IPS-20b (cell line): ENCODE measurements around the gene CMTR2.
"Not testable (repeated sequence)": the region's sequence is repeated elsewhere in the genome, so short reads cannot be mapped to it uniquely, and the experiment has no call there.

ENCODE experiments used
- H3K27ac ChIP-seq: one replicate; pipeline ENCODE4 v1.5.1; 2013; ENCODE audit warnings: low read length
- H3K27me3 ChIP-seq: 2 replicates; pipeline ENCODE4 v1.6.1; 2013; ENCODE audit warnings: mild to moderate bottlenecking, low read length, inconsistent platforms; ENCODE audit not compliant: insufficient read depth
- H3K36me3 ChIP-seq: 2 replicates; pipeline ENCODE4 v1.6.1; 2013; ENCODE audit warnings: low read depth, mild to moderate bottlenecking, inconsistent platforms, low read length, moderate library complexity; ENCODE audit not compliant: insufficient read depth
- H3K4me1 ChIP-seq: 2 replicates; pipeline ENCODE4 v1.6.1; 2013; ENCODE audit warnings: mild to moderate bottlenecking, control low read depth, inconsistent platforms, low read length, moderate library complexity; ENCODE audit not compliant: insufficient read depth
- H3K4me3 ChIP-seq: 2 replicates; pipeline ENCODE4 v1.5.1; 2013; ENCODE audit warnings: mild to moderate bottlenecking, low read length, inconsistent platforms
- H3K9ac ChIP-seq: 2 replicates; pipeline ENCODE4 v1.6.1; 2013; ENCODE audit warnings: low read depth, mild to moderate bottlenecking, inconsistent platforms, low read length, moderate library complexity
- H3K9me3 ChIP-seq: 2 replicates; pipeline ENCODE4 v1.6.1; 2013; ENCODE audit warnings: mild to moderate bottlenecking, low read depth, low read length, inconsistent platforms; ENCODE audit not compliant: insufficient read depth

The CMTR2 gene

DNA sequence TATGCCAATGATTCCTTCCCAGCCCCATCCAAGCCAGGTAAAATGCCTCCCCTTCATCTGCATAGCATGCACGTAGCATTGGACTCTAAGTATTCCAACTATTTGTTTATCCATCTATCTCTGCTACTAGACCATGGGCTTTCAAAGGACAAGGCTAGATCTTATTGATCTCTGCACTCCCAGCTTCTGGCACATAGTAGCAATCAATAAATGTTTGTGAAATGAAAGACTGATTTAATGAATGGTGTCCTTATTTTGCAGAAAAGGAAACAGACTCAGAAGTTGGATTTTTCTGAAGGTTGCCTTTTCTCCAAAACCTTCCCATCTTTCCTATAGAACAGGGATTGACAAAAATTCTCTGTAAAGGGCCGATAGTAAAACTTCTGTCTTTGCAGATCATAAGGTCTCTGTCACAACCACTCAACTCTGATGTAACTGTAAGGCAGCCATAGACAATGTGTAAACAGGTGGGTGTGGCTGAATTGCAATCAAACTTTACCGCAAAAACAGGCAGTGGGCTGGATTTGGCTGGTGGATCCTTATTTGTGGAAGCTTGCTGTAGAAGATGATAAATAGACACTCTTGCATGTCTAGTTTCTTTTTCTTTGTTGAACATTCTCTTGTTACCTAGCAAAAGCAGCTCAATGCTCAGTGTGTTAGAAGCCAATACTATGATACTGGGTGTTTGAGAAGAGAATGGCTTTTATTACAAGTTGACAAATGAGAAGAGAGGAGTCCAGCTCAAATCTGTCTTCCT is 7.6 kb upstream of the CMTR2 start:
- Histone ChIP-seq H3K9ac (no peak overlapping the region), H3K27ac (no peak overlapping the region), H3K4me3 (no peak overlapping the region), H3K9me3 (no peaks in the 10 kb centered on the region), H3K4me1 (no peaks in the 10 kb centered on the region), H3K27me3 (no peaks in the 10 kb centered on the region), H3K36me3 (no peaks in the 10 kb centered on the region)

DNA sequence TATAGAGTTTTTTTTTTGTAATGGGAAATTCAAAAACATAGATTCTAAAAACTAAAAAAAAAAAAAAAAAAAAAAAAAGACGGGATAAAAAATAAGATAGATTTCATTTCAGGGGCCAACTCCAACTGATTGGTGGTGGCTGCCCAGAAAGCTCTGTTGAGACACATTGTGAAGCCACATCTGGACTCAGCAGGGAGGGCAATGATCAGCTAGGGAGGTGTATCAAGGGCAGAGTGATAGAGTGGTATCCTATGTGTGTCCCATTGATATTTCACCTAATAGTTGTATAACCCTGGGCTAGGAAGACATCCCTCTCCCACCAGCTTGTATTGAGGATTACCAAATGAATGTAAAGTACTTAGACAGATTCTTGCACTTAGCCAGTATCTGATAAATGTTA is 6.7 kb upstream of the CMTR2 start:
- H3K27me3 ChIP-seq = no peaks in the 10 kb centered on the region
- H3K27ac ChIP-seq = no peak overlapping the region
- no peak overlapping the region for H3K9ac ChIP-seq
- no peak overlapping the region for H3K4me3 ChIP-seq
- no peaks in the 10 kb centered on the region for H3K36me3 ChIP-seq
- H3K4me1 ChIP-seq = no peaks in the 10 kb centered on the region
- H3K9me3 ChIP-seq = no peaks in the 10 kb centered on the region

- H3K4me3 ChIP-seq = no peak overlapping the region
- H3K27me3 ChIP-seq = no peaks in the 10 kb centered on the region
- H3K9ac ChIP-seq = no peak overlapping the region
- no peaks in the 10 kb centered on the region for H3K9me3 ChIP-seq
- H3K36me3 ChIP-seq = no peaks in the 10 kb centered on the region
- H3K4me1 ChIP-seq = no peaks in the 10 kb centered on the region
- H3K27ac ChIP-seq = no peak overlapping the region
Observed at GRCh38 chr16:71293919-71294318, 4.7 kb upstream of the CMTR2 start.

GRCh38 chr16:71292095-71292494 is 2.9 kb upstream of the CMTR2 start:
- H3K4me3 ChIP-seq, H3K36me3 ChIP-seq, H3K4me1 ChIP-seq, H3K9me3 ChIP-seq, H3K9ac ChIP-seq, H3K27me3 ChIP-seq, H3K27ac ChIP-seq: not testable (repeated sequence)

DNA sequence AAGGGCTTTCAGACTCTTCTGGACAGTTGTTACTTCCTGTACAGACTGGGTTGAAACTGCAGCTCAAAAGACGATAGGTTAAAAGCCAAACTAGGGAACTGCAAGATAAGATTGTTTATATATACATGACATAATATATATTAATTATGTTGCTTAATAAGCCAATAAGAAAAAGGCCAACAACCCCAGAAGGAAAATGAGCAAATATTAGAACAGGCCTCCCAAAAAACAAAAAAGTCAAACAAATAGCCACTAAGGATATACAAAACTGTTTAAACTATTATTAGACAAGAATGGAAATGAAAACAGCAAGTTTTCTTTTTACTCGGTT is 495 bp upstream of the CMTR2 start:
- no peaks in the 10 kb centered on the region for H3K27me3 ChIP-seq
- H3K27ac ChIP-seq = no peak overlapping the region
- peaks cover 23% of the 10 kb centered on the region for H3K36me3 ChIP-seq
- peak overlapping the region; percentile 10; the same call in 1 of the 2 replicates for H3K9ac ChIP-seq
- H3K4me3 ChIP-seq = peak overlapping the region; percentile 51
- peaks cover 2% of the 10 kb centered on the region; the same call in 1 of the 2 replicates for H3K4me1 ChIP-seq
- H3K9me3 ChIP-seq = no peaks in the 10 kb centered on the region

DNA sequence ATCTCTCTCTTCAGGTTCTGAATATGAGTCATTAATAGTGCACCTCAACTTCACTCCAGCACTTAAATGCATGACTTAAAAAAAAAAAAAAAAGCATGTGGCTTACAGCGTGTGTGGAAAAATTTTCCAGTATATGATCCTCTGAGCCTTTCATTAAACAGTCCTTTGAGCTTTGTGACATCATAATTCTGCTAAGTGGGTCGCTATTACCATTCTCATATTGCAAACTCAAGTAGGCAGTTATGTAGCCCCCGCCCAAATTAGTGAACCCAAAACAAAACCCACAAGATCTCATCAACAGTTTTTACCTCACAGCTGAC is 672 bp downstream of the CMTR2 start:
- H3K4me1 ChIP-seq = peaks cover 2% of the 10 kb centered on the region; the same call in 1 of the 2 replicates
- H3K27me3 ChIP-seq = no peaks in the 10 kb centered on the region
- peak overlapping the region; percentile 96 for H3K4me3 ChIP-seq
- no peak overlapping the region for H3K27ac ChIP-seq
- no peaks in the 10 kb centered on the region for H3K9me3 ChIP-seq
- peak overlapping the region; percentile 95 for H3K9ac ChIP-seq
- H3K36me3 ChIP-seq = peaks cover 34% of the 10 kb centered on the region

DNA sequence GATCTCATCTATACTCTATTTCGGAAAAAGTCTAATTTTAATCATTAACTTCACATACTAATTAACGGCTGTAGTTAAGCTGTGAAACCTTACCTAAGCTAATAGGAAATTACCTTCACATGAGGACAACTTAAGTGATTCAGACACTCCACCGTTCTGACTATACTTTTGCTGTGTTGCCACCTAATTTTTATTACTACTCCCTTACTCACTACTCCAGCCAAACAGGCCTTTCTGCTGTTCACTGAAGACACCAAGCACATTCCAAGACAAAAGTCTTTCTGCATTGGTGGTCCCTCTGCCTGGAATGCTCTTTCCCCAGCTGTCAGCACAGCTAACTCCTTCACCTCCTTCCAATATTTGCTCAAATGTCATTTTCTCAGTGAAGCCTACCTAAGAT is 1.3 kb downstream of the CMTR2 start:
- Histone ChIP-seq H3K9ac (peak overlapping the region; percentile 95; the same call in 1 of the 2 replicates), H3K36me3 (peaks cover 40% of the 10 kb centered on the region), H3K27ac (no peak overlapping the region)

GRCh38 chr16:71287454-71287853 is 1.7 kb downstream of the CMTR2 start:
- 0 out of 2 replicates have a peak overlapping the region, but pooled peaks have one; percentile 96 for H3K4me3 ChIP-seq
- H3K27me3 ChIP-seq = no peaks in the 10 kb centered on the region
- H3K9me3 ChIP-seq = no peaks in the 10 kb centered on the region
- peaks cover 44% of the 10 kb centered on the region for H3K36me3 ChIP-seq
- H3K4me1 ChIP-seq = peaks cover 2% of the 10 kb centered on the region; the same call in 1 of the 2 replicates
- H3K9ac ChIP-seq = no peak overlapping the region
- H3K27ac ChIP-seq = no peak overlapping the region

More for the DNA sequence above, 1.3 kb downstream of the CMTR2 start:
- Histone ChIP-seq H3K4me1 (peaks cover 2% of the 10 kb centered on the region; the same call in 1 of the 2 replicates), H3K4me3 (peak overlapping the region; percentile 96), H3K27me3 (no peaks in the 10 kb centered on the region), H3K9me3 (no peaks in the 10 kb centered on the region)

DNA sequence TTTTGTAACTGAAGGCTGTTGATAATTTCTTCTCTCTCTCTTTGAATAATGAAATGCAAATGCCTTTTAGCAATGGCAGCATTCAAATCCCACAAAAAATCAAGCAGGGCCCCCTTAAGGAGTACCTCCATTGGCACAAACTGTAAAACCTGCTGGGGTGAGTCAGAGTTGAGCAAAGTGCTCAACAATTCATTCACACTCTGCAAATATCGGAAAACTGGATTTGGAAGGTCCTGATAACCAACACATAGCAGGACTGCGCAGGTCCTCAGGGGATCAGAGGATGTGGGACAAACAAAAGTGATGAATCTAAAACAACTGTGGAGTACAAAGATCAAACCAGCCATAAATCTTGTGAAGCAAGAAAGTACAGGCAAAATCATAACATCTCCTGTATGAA is 5.6 kb downstream of the CMTR2 start:
- Histone ChIP-seq H3K27ac (no peak overlapping the region), H3K4me3 (no peak overlapping the region), H3K9me3 (no peaks in the 10 kb centered on the region), H3K4me1 (peaks cover 2% of the 10 kb centered on the region; the same call in 1 of the 2 replicates), H3K27me3 (no peaks in the 10 kb centered on the region), H3K9ac (no peak overlapping the region), H3K36me3 (peaks cover 47% of the 10 kb centered on the region)

- Histone ChIP-seq H3K4me1 (0 out of 2 replicates have a peak, but pooled peaks cover 1% of the 10 kb centered on the region), H3K36me3 (peaks cover 47% of the 10 kb centered on the region), H3K27ac (no peak overlapping the region)
Observed at GRCh38 chr16:71282943-71283342, 6.3 kb downstream of the CMTR2 start.

GRCh38 chr16:71276589-71277334 is 12.4 kb downstream of the CMTR2 start:
- Histone ChIP-seq H3K9me3 (peaks cover 9% of the 10 kb centered on the region), H3K4me3 (no peak overlapping the region), H3K27me3 (no peaks in the 10 kb centered on the region), H3K4me1 (no peaks in the 10 kb centered on the region), H3K27ac (no peak overlapping the region), H3K36me3 (no peaks in the 10 kb centered on the region), H3K9ac (no peak overlapping the region)

More at GRCh38 chr16:71282943-71283342, 6.3 kb downstream of the CMTR2 start:
- Histone ChIP-seq H3K27me3 (no peaks in the 10 kb centered on the region), H3K9me3 (no peaks in the 10 kb centered on the region), H3K4me3 (no peak overlapping the region), H3K9ac (no peak overlapping the region)

GRCh38 chr16:71273384-71273783 is 15.8 kb downstream of the CMTR2 start:
- no peak overlapping the region for H3K9ac ChIP-seq
- no peaks in the 10 kb centered on the region for H3K27me3 ChIP-seq
- no peaks in the 10 kb centered on the region for H3K36me3 ChIP-seq
- no peak overlapping the region for H3K27ac ChIP-seq
- no peaks in the 10 kb centered on the region for H3K4me1 ChIP-seq
- H3K4me3 ChIP-seq = no peak overlapping the region
- H3K9me3 ChIP-seq = peaks cover 9% of the 10 kb centered on the region
